Measurements from ENCODE around the gene ARHGEF28.

Gene ARHGEF28

GRCh38 chr5:73900566-73900965 lies 274.6 kb downstream of the ARHGEF28 start:
- no peak for DNase-seq (ENCODE audit: low read depth in 3 of 3)

DNA sequence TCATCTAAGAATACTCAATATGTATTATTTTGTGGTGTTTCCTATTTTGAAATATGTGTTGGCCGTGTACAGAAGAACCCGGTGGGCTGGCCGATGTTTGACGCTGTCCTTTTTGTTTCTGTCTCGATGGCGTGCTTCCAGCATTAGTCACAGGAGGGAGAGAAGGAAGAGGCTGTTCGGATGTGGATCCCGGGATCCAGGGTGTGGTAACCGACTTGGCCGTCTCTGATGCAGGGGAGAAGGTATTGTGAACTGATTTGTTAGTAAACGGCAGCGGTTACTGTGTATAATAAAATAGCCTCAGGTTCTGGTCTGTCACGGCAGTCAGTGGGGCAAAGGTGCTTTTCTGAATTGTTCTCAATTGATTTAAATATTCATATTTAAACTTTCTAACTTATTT lies 275.0 kb downstream of the ARHGEF28 start:
- DNase-seq (ENCODE audit: low read depth in 3 of 3): no peak

DNA sequence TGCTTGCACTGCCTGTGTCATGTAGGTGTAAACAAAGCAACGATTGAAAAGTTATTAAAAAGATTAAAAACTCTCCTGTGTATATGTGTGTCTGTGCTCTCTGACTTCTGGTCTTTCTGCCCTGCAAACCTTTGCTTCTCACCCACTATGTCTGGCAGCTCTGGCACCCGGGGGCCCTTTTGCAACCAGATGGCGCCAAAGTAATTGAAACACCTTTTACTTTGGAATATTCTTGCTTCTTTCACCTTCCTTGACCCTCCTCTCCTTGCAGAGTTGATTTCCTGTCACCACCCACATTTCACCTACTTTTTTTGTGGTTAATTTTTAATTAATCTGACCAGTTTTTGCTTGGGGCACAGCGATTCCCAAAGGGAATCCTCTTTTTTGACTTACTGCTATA lies 275.5 kb downstream of the ARHGEF28 start:
- DNase-seq (ENCODE audit: low read depth in 3 of 3): no peak

DNA sequence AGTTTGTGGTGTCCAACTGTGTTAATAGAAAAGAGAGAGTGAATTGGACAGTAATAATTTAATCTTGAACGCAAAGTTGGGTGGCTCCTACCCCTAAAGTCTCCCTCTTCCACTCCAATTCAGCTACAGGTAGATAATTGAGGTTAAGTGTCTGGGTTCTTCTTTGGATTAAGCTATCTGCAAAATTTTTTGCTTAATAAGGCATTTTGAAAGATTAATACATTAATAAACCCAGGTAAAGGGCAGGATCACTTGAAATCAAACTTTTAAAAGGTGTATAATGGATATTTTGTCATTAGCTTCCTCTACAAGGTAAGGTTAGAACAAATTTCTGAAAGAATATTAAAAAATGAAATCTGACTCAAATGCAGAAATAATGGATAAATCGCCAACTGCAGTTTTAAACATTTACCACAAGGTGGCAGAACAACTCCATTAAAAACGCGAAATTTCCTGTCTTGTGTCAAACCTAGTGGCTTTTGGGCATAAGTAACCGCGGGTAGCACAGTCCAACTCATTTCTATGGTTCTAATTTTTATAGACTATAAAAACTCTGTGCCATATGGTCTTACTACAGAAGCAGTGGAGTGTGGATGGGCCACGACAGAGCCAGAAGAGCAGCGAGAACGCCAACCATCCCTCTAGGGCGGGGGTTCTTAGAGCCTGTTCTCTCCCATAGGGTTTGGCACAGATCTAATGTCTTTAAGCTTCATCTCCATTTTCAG lies 276.5 kb downstream of the ARHGEF28 start:
- DNase-seq (ENCODE audit: low read depth in 3 of 3): no peak

GRCh38 chr5:73903169-73903568 lies 277.2 kb downstream of the ARHGEF28 start:
- DNase-seq (ENCODE audit: low read depth in 3 of 3): no peak

DNA sequence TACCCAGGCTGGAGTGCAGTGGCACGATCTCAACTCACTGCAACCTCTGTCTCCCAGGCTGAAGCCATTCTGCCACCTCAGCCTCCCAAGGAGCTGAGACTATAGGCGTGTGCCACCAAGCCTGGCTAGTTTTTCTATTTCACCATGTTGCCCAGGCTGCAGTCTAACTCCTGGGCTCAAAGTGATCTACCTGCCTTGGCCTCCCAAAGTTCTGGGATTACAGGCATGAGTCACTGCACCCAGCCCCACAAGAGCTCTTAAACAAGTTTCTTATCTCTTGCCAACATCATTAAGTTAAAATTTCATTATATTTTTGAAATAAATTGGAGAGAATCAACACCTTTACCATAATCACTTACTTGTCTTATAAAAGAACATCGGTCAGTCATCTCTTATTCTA lies 280.3 kb downstream of the ARHGEF28 start:
- DNase-seq (ENCODE audit: low read depth in 3 of 3): no peak

GRCh38 chr5:73907164-73907563 lies 281.2 kb downstream of the ARHGEF28 start:
- no peak for DNase-seq (ENCODE audit: low read depth in 3 of 3)

GRCh38 chr5:73908395-73908794 lies 282.4 kb downstream of the ARHGEF28 start:
- DNase-seq (ENCODE audit: low read depth in 3 of 3): no peak

DNA sequence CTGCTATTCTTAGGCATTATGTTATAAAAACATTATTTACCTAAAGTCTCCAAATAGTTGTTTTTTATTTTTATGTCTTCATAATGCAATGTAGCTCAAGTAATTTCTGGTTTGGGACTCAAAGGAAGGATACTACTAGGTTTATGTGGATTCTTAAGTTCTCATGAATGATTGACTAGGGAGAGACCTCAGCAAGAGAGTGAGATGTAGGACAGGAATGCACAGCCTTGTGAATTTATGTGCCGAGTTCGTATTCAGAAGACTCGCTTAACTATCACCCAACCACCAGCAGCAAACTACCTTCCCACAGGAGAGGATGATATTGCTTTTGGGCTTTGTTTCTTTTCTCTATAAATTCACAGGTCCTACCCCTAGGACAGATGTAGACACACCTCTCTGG lies 282.9 kb downstream of the ARHGEF28 start:
- DNase-seq (ENCODE audit: low read depth in 3 of 3): no peak

- DNase-seq (ENCODE audit: low read depth in 3 of 3): no peak
Measured at GRCh38 chr5:73909474-73909873, 283.5 kb downstream of the ARHGEF28 start.

- no peak for DNase-seq (ENCODE audit: low read depth in 3 of 3)
Measured at GRCh38 chr5:73911761-73912393, 285.9 kb downstream of the ARHGEF28 start.

DNA sequence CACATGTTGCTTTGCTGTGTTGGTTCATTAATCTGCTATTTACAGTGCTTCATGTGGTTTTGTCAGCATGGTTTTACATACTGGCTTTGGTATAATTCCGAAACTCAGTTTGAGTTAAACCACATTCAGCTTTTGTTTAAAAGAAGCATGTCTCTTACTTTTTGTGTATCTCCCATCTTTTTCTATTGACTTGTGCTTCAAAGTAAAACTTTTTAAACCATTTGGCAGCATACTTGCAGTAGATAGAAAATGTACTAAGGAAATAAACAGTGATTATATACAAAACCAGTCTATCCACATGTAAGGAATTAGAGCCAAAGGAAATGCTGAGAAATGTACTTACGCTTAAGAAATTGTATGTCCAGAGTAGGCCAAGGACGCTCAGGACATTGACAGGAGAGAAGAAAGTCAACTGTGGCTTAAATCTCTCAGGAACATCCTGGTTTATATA lies 286.9 kb downstream of the ARHGEF28 start:
- DNase-seq (ENCODE audit: low read depth in 3 of 3): no peak

DNA sequence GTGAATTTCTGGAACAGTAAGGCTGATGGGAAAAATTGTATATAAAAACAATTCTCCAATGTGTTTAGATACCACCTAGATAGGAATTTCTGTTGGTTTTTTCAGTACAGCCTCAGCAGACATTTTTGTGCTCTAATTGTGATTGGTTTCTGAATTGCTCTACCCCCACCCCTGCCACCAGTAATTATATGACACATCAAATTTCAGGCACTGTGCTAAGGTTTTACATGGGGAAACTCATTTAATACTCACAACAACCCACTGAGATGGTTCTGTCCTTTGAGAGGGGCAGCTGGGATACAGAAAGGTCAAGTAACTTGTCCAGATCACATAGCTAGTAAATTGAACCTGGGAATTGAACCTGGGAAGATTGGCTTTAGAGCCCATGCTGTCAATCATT lies 288.0 kb downstream of the ARHGEF28 start:
- DNase-seq (ENCODE audit: low read depth in 3 of 3): no peak

- no peak for DNase-seq (ENCODE audit: low read depth in 3 of 3)
Measured at GRCh38 chr5:73915345-73915744, 289.3 kb downstream of the ARHGEF28 start.

DNA sequence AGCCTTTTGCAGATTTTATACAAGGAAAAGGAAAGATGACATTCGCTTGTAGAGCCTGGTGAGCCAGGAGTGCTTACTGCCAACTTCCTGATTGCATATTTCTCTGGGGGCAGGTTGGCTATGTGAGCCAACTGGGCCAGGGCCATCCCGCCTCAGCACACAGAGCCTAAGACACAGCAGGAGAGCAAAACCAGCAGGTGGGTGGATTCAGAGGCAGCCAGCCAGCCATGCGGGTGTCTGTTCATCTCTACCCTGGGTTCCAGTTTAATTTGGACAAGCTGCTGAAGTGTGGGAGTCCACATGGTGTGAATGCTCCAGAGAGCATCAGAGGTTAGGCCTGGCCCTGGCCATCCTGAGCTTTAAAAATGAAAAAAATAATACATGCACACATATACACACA lies 291.4 kb downstream of the ARHGEF28 start:
- no peak for DNase-seq (ENCODE audit: low read depth in 3 of 3)

DNA sequence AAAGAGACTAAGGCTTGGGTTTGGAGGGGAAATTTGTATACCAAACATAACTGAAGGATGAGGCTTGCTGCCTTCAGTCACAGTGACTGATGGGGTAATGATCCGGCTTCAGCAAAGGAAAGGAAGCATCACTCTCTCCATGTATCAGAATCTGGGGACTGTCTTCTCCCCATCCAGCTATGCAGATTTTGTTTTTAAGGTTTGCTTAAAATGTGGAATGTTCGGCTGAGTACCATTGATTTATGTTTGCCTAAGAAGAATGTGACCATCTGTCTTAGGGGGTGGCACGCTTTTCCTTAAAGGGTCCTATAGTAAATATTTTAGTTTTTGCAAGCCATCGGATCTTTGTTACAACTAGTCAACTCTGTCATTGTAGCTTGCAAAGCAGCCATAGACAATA lies 291.9 kb downstream of the ARHGEF28 start:
- no peak for DNase-seq (ENCODE audit: low read depth in 3 of 3)

DNA sequence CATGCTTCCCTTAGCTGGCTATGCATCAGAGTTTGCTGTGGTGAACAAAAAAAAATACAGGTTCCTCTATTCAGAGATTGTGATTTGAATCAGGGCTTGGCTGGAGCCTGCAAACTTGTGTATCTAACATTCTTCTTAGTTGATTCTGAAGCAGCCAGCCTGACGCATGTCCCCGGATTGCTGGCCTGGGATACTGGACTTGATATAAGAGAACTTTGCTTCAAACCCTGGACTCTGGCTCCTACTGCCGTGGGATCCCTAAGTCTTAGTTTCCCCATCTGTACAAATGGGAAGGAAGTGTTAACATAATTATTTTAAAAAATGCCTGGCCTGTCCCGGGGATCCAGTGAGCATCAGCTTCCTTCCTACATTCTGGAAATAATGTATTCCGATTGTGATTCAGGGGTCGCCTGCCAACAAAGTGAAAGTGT lies 292.8 kb downstream of the ARHGEF28 start:
- DNase-seq (ENCODE audit: low read depth in 3 of 3): no peak

DNA sequence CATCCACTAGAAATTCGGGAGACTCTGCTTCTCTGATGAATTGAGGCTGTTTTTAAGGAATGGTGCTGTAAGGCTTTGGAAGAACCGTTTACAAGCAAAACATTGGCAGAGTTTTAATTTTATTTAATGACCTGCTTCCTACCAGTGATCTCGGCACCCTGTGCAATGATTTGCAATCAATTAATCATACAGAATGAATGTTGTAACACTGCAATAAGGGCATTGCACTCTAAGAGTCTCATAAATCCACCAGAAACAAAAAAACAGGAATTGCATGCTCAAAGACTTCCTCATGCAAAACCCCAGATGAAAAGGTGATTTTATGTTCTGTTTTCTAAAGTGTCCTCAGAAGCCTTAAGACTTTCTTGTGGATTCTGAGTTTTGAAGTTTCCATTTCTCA lies 295.7 kb downstream of the ARHGEF28 start:
- DNase-seq (ENCODE audit: low read depth in 3 of 3): no peak

DNA sequence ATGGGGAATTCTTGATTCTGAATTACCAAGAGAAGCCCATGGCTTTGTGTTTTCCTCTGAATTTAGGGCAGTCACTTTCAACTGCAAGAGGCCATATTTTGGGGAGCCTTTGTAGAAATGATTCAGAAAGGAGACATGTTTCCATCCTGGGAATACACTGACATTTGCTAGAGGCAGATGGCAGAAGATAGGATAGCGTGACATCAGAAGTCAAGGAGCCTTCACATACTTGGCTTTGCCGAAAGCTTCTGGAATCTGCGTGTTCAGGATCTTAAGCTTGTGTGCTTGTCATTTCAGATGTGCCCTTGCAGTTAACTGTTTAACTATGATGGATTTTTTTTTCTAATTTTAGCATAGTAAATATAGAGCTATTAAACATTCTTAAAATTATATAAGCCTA lies 296.2 kb downstream of the ARHGEF28 start:
- no peak for DNase-seq (ENCODE audit: low read depth in 3 of 3)

- DNase-seq (ENCODE audit: low read depth in 3 of 3): no peak
Measured at GRCh38 chr5:73922875-73923557, 297.0 kb downstream of the ARHGEF28 start.

DNA sequence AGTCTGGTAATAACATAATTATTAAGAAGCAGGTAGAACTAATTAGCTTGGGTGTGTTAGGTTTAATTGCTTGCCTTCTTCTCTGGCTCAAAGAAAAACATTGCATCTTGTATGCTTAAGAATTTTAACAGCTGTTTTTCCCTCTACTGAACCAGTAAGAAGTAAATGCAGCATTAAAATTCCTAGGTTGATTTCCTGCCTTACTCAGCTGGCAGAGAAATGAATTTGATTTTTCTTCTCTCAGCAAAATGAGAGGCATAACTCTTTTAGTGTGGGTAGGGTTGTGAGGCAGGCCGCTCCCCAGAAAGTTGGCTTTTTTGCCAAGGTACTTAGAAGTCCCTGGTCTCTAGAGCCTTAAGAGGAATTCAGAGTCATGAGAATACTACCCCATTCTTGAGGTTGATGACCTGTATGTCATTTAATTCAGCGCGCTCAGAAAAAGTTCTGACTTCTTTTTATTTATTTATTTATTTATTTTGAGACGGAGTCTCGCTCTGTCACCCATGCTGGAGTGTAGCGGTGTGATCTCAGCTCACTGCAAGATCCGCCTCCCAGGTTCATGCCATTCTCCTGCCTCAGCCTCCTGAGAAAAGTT lies 302.6 kb downstream of the ARHGEF28 start:
- no peak for DNase-seq (ENCODE audit: low read depth in 3 of 3)

DNA sequence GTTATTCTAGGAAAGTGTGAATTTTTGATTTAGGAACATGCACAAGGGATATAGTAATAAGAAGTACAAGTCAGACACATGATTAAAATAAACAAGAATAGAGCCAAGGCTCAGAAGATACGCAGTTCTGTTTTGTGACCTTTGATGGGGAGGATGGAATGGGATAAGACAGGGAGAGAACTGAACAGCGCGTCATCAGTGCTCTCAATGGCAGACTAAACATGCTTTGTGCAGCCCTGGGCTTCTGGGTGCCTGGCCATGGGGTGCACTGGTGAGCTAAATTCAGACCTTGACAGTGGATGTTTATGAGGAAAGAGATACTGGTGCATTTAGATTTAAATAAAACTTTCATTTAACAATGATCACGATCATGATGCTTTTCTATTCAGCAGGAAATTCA lies 309.7 kb downstream of the ARHGEF28 start:
- no peak for DNase-seq (ENCODE audit: low read depth in 3 of 3)

Measured in stimulated activated CD4-positive, alpha-beta T cell treated with anti-CD3 and anti-CD28 coated beads, TNF-alpha, amount 100 ng/mL, for 24 hours (primary cell).